GM10266 (cell line): ENCODE results near the gene SSB.

Experiments used
- DNase-seq: peaks from one replicate; pipeline ENCODE4 v3.0.0; 2012; ENCODE audit errors: extremely low spot score
- TF ChIP-seq, protein P1 (sequence below): IDR thresholded peaks from 2 replicates; pipeline ENCODE4 v1.5.1; 2012; ENCODE audit warnings: mild to moderate bottlenecking, low read depth; ENCODE audit not compliant: control insufficient read depth, insufficient read depth; ENCODE audit errors: missing control alignments

The SSB gene

GRCh38 chr2:169790581-169790980 lies 8.1 kb upstream of the SSB start:
- TF ChIP-seq, protein P1, sequence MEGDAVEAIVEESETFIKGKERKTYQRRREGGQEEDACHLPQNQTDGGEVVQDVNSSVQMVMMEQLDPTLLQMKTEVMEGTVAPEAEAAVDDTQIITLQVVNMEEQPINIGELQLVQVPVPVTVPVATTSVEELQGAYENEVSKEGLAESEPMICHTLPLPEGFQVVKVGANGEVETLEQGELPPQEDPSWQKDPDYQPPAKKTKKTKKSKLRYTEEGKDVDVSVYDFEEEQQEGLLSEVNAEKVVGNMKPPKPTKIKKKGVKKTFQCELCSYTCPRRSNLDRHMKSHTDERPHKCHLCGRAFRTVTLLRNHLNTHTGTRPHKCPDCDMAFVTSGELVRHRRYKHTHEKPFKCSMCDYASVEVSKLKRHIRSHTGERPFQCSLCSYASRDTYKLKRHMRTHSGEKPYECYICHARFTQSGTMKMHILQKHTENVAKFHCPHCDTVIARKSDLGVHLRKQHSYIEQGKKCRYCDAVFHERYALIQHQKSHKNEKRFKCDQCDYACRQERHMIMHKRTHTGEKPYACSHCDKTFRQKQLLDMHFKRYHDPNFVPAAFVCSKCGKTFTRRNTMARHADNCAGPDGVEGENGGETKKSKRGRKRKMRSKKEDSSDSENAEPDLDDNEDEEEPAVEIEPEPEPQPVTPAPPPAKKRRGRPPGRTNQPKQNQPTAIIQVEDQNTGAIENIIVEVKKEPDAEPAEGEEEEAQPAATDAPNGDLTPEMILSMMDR: no peak
- DNase-seq: no peak

- no peak for DNase-seq
- TF ChIP-seq, protein P1: no peak
Observed at GRCh38 chr2:169795181-169795580, 3.5 kb upstream of the SSB start.

DNA sequence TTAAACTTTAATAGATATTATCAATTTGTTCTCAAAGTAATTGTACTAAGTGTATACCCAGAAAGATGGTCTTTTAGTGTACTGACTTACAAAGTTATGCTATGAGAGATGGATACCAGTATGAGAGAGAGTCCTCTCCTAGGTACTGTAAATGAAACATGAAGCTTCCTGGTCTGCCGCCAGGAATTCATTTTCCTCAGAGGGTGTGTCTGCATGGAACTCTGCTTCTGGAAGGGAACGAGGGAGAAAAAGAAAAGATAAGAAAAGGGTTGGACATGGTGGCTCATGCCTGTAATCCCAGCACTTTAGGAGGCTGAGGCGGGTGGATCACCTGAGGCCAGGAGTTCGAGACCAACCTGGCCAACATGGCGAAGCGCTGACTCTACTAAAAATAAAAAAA lies 2.2 kb upstream of the SSB start:
- TF ChIP-seq, protein P1: no peak
- no peak for DNase-seq

- no peak for DNase-seq
- TF ChIP-seq, protein P1: no peak
Observed at GRCh38 chr2:169797601-169798000, 1.1 kb upstream of the SSB start.

DNA sequence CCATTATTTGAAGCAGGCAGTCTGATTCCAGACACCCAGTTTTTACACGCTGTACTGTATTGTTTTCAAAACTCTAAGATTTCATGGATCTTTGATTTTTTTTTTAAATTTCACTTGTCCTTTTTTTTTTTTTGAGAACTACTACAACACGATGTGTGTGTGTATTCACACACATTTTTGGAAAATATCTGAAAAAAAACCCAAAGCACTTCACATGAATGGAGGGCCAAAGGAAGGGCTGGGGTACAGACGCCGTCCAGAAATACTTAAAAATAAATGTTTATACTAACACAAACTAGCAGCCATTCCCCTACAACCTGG lies 314 bp upstream of the SSB start:
- no peak for DNase-seq
- TF ChIP-seq, protein P1: no peak

DNA sequence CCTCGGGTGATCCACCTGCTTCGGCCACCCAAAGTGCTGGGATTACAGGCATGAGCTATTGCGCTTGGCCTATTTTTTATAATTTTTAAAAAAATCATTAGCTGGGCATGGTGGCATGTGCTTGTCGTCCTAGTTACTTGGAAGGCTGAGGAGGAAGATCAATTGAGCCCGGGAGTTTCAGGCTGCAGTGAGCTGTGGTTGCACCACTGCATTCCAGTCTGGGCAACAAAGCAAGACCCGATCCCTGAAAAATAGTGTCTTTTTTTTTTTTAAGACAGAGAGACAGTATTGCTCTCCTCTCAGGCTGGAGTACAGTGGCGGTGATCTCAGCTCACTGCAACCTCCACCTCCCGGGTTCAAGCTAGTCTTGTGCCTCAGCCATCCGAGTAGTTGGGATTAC lies 4.8 kb downstream of the SSB start:
- no peak for DNase-seq
- TF ChIP-seq, protein P1: no peak

GRCh38 chr2:169806586-169806985 lies 7.9 kb downstream of the SSB start:
- no peak for DNase-seq
- TF ChIP-seq, protein P1: no peak

DNA sequence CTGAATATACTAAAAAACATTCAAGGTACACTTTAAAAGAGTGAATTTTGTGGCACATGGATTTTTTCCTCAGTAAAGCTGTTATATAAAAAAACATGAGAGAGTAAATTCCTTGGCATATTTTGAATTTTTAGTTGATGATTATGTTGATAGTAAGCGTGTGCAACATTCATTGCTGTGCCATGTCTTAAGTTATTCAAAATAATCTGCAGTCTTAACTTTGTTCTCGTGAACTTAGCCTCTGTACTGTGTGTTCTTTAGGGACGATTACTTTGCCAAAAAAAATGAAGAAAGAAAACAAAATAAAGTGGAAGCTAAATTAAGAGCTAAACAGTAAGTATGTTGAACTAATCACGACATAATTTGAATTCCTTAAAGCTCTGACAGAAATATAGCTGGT lies 9.6 kb downstream of the SSB start:
- DNase-seq: no peak
- TF ChIP-seq, protein P1: no peak
